Measurements from ENCODE around the gene RNF19B. TPM values are rescaled to one million over a fixed set of nuclear protein-coding genes. Genes with fewer than 3 reads are reported as not detected.

The RNF19B gene
- total and polyA plus RNA-seq, 2 of the 13 experiments (the other 11 are each of a cell fraction or from before 2014, with no cell fraction given) = 15.3 to 22.5 TPM

DNA sequence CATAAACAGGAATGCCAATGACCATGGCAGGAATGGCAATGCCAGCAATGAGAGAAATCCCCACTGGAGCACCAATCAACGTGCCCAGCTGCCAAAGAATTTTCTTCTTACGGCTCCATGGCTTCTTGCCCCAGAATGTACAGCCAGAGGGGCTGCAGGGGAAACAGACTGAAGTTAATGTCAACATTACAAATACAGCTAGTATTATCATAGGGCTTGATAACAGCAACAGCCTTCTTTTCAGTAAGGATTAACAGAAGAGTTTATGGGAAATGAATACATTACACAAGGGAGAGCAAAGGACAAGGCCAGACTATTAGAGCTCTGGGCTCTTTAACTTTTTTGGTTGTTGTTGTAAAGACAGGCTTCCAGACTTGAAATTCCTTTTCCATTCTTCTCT lies 18.2 kb downstream of the RNF19B start:
- Histone ChIP-seq H4K20me1 (ENCODE audit: insufficient read depth, low read length) (no peaks in the 10 kb centered on the region), H3K4me3 (replicated peaks in 1 of 3; ENCODE audit: insufficient read depth in 1 of 3, low read depth in 2 of 3, low read length in 3 of 3) (no peak overlapping the region), H3K4me2 (ENCODE audit: low read depth, low read length) (peak overlapping the region; percentile 33), H2AFZ (ENCODE audit: low read length) (no peak overlapping the region), H3K27me3 (ENCODE audit: control insufficient read depth in 1 of 2, insufficient read depth in 2 of 2, low read length in 2 of 2) (no peaks in the 10 kb centered on the region), H3K9me3 (ENCODE audit: low read length) (no peaks in the 10 kb centered on the region), H3K36me3 (replicated peaks in 1 of 2; ENCODE audit: control insufficient read depth in 1 of 2, insufficient read depth in 2 of 2, low read length in 2 of 2) (peaks cover 11 to 60% of the 10 kb centered on the region in 2 experiments), H3K4me1 (ENCODE audit: insufficient read depth, low read length) (peaks cover 46% of the 10 kb centered on the region), H3K79me2 (ENCODE audit: insufficient read depth, low read length) (peaks cover 10% of the 10 kb centered on the region), H3K9ac (ENCODE audit: insufficient read depth, low read depth, low read length) (no peak overlapping the region), H3K27ac (ENCODE audit: extremely low read length, insufficient read depth, low read length) (peak overlapping the region; percentile 62)
- no peak for FAIRE-seq
- in situ Hi-C loops (cut with HindIII; ENCODE audit: extremely low pct_ligation_motif_present, low pct_unique_long_range_greater_than_20kb) (no loop called here), intact Hi-C loops (cut with micrococcal nuclease; ENCODE audit: unreplicated experiment) (no loop called here)
- ATAC-seq = peak; percentile 86
- DNase-seq (ENCODE audit: low spot score) = peak; percentile 51
- WGBS (ENCODE audit: low lambda C conversion rate) = 41% methylated on average over 2 of the region's 2 CpGs
- CTCF ChIA-PET (ENCODE audit: low intra/inter-chr PET ratio, low total read pairs) = no interaction called here
- no TSS peak for BruUV-seq (replicated peaks)
- POLR2A ChIA-PET = interaction anchor here (1.7 kb wide), 1 partner anchor 18 kb away, joined by 9 read pairs; the partner anchor contains the start of gene RNF19B
- TF ChIP-seq ZNF788 (CRISPR knock-in tag; IDR thresholded peaks at IDR 0.05; ENCODE audit: borderline replicate concordance) = no peak
- TF ChIP-seq TFDP1 (CRISPR knock-in tag; IDR thresholded peaks at IDR 0.05; ENCODE audit: borderline replicate concordance) = no peak
- TF ChIP-seq, protein P1, sequence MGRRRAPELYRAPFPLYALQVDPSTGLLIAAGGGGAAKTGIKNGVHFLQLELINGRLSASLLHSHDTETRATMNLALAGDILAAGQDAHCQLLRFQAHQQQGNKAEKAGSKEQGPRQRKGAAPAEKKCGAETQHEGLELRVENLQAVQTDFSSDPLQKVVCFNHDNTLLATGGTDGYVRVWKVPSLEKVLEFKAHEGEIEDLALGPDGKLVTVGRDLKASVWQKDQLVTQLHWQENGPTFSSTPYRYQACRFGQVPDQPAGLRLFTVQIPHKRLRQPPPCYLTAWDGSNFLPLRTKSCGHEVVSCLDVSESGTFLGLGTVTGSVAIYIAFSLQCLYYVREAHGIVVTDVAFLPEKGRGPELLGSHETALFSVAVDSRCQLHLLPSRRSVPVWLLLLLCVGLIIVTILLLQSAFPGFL (CRISPR knock-in tag; IDR thresholded peaks at IDR 0.05) = no peak
- no peak for TF ChIP-seq RFX3 (CRISPR knock-in tag; IDR thresholded peaks at IDR 0.05)
- no peak for TF ChIP-seq KMT2A (CRISPR knock-in tag; IDR thresholded peaks at IDR 0.05)
- TF ChIP-seq TEAD3 (CRISPR knock-in tag; optimal IDR thresholded peaks at IDR 0.05; ENCODE audit: borderline replicate concordance) = peak; percentile 29
- no peak for TF ChIP-seq AGO1 (IDR thresholded peaks at IDR 0.05; ENCODE audit: low read depth, low read length, poor library complexity, severe bottlenecking)
- no peak for TF ChIP-seq ZNF512 (CRISPR knock-in tag; IDR thresholded peaks at IDR 0.05)
- TF ChIP-seq, protein P2, sequence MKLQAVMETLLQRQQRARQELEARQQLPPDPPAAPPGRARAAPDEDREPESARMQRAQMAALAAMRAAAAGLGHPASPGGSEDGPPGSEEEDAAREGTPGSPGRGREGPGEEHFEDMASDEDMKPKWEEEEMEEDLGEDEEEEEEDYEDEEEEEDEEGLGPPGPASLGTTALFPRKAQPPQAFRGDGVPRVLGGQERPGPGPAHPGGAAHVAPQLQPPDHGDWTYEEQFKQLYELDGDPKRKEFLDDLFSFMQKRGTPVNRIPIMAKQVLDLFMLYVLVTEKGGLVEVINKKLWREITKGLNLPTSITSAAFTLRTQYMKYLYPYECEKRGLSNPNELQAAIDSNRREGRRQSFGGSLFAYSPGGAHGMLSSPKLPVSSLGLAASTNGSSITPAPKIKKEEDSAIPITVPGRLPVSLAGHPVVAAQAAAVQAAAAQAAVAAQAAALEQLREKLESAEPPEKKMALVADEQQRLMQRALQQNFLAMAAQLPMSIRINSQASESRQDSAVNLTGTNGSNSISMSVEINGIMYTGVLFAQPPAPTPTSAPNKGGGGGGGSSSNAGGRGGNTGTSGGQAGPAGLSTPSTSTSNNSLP (IDR thresholded peaks at IDR 0.05; ENCODE audit: low read depth, low read length) = 0 out of 2 replicates have a peak, but pooled peaks have one; percentile 37
- TF ChIP-seq EEA1 (CRISPR knock-in tag; IDR thresholded peaks at IDR 0.05; ENCODE audit: borderline replicate concordance) = no peak
- no peak for TF ChIP-seq SOX13 (IDR thresholded peaks at IDR 0.05)
- peak in 1 of 2 experiments; percentile 65; a peak in 1 of 4 replicates for TF ChIP-seq SOX13 (CRISPR knock-in tag; conservative IDR thresholded peaks at IDR 0.05 in 1 of 2, IDR thresholded peaks at IDR 0.05 in 1 of 2)
- TF ChIP-seq ZNF609 (CRISPR knock-in tag; IDR thresholded peaks at IDR 0.05; ENCODE audit: borderline replicate concordance) = no peak
